Measurements from ENCODE around the gene C5orf24.
"Not testable (repeated sequence)": the region's sequence is repeated elsewhere in the genome, so short reads cannot be mapped to it uniquely, and the experiment has no call there.

Gene C5orf24

DNA sequence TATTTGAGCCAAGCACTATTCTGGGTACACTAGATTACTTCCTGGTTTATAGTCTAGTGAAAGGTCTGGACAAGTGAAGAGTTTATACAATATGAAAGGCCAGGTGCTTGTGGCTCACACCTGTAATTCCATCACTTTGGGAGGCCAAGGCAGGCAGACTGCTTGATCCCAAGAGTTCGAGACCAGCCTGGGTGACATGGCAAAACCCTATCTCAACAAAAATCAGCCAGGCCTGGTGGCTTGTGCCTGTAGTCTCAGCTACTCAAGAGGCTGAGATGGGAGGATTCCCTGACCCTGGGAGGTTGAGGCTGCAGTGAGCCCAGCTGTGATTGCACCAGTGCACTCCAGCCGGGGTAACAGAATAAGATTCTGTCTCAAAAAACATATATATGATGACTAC lies 18.9 kb downstream of the C5orf24 start:
- DNase-seq, result no peak

- peak; percentile 22 for DNase-seq
These were observed 27.7 kb downstream of the C5orf24 start for GRCh38 chr5:134873494-134873893.

DNA sequence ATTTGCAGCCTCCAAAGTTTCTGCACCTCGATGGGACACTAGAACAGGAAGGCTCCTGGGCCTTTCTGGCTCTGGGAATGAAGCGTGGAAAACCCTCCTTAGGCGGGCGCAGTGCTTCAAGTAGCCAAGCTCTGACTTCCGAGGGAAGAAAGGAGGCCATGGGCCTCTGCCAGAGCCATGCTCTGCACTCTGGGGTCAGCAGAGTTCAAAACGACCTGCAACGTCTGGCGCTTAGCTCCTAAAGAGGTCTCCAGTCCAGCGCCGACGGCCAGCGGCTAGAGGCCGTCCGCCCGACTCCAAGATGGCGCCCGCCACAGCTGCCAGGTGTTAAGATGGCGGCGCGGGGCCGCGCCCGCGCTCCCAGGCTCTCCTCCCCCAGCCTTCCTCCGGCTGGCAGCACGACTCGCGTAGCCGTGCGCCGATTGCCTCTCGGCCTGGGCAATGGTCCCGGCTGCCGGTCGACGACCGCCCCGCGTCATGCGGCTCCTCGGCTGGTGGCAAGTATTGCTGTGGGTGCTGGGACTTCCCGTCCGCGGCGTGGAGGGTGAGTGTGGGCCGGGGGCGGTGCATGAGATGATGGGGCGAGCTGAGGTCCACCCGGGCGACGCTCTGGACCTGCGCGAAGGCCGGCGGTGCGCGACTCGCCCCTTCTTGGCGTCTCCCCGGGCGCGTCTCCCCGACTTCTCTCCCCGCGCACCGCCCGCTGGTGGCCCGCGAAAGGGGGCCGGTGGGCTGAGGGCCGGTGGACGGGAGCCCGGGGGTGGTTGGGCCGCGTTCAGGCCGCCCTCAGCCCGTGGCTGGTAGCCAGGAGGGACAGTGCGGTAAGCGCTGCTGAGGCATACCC lies 28.4 kb downstream of the C5orf24 start, which contains the start of gene TXNDC15:
Gene TXNDC15, plus strand, starts transcription at position 385 of the 844 bp plus-strand sequence. Its CDS starts 57 bp downstream, at position 442.
- peak; percentile 81 for DNase-seq

DNA sequence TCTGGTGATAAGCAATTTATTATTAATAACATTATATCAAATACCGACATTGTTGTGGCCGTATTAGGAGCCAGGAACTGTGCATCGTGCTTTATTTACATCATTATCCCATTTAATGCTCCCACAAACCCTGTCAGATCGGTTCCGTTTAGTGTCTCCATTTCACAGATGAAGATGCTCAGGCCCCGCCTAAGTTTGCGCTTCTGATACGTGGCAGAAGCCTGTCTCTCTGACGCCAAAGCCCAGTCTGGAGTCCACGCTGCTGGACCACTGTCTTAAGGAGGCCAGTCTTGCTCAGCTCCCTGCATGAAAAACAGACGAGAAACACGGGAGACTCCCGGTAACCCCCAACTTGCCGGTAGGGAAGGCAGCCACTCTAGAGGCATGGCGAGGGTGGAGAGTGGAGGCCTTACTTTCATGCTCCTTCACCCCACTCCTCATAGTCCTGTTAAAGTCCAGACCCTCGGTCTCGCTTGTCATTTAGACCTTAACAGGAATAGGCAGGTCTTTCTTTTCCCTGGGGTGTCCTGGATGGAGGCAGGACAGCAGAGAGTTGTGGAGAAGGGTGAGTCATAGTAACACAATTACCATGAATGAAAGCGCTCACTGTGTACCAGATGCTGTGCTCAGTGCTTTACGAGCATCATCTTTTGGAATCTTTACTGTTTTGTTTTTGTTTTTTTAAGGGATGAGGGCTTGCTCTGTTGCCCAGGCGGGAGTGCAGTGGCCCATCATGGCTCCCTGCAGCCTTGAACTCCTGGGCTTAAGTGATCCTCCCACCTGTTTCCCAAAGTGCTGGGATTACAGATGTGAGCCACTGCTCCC lies 29.3 kb downstream of the C5orf24 start:
- DNase-seq, result peak; percentile 44

- no peak for DNase-seq
These were observed 31.4 kb downstream of the C5orf24 start for GRCh38 chr5:134877159-134877558.

- no peak for DNase-seq
These were observed 32.6 kb downstream of the C5orf24 start for GRCh38 chr5:134878403-134878802.

DNA sequence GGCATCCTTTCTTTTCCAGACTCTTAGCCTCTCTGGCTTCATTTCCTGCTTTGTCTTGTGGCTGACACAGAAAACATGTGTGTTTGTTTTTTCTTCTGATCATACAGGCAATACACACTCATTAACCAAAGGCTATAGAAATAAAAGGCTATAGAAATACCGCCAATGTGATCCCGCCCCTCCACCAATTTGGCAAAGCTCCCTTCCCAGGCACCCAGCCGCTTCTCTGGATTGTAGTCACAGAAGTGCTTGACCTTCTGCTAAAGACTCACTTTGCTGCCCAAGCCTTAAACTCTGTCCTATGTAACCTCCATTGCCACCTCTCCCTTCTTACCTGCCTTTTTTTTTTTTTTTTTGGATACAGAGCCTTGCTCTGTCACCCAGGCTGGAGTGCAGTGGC lies 33.7 kb downstream of the C5orf24 start:
- DNase-seq, result no peak

GRCh38 chr5:134880937-134881336 lies 35.2 kb downstream of the C5orf24 start:
- not testable (repeated sequence) for DNase-seq

DNA sequence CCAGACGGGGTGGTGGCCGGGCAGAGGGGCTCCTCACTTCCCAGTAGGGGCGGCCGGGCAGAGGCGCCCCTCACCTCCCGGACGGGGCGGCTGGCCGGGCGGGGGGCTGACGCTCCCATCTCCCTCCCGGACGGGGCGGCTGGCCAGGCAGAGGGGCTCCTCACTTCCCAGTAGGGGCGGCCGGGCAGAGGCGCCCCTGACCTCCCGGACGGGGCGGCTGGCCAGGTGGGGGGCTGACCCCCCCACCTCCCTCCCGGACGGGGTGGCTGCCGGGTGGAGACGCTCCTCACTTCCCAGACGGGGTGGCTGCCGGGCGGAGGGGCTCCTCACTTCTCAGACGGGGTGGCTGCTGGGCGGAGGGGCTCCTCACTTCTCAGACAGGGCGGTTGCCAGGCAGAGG lies 35.9 kb downstream of the C5orf24 start:
- not testable (repeated sequence) for DNase-seq

- DNase-seq, result no peak
These were observed 41.9 kb downstream of the C5orf24 start for GRCh38 chr5:134887593-134888159.

- DNase-seq, result no peak
These were observed 43.6 kb downstream of the C5orf24 start for GRCh38 chr5:134889335-134889734.

GRCh38 chr5:134891473-134891872 lies 45.7 kb downstream of the C5orf24 start:
- no peak for DNase-seq

GRCh38 chr5:134892282-134892681 lies 46.5 kb downstream of the C5orf24 start:
- DNase-seq, result no peak

DNA sequence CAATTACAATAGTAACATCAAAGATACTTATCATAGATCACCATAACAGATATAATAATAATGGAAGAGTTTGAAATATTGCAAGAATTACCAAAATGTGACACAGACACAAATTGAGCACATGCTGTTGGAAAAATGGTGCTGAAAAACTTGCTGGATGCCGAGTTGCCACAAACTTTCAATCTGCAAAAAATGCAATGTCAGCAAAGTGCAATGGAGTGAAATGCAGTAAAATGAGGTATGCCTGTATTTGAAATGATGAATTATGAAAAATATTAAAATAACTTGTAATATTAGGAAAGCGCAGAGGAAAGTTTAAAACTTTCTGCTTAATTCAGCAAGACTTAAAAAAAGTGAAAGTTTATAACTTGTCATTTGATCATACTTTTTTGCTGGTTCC lies 47.2 kb downstream of the C5orf24 start:
- no peak for DNase-seq

- DNase-seq, result no peak
These were observed 48.2 kb downstream of the C5orf24 start for GRCh38 chr5:134893748-134894505.

DNA sequence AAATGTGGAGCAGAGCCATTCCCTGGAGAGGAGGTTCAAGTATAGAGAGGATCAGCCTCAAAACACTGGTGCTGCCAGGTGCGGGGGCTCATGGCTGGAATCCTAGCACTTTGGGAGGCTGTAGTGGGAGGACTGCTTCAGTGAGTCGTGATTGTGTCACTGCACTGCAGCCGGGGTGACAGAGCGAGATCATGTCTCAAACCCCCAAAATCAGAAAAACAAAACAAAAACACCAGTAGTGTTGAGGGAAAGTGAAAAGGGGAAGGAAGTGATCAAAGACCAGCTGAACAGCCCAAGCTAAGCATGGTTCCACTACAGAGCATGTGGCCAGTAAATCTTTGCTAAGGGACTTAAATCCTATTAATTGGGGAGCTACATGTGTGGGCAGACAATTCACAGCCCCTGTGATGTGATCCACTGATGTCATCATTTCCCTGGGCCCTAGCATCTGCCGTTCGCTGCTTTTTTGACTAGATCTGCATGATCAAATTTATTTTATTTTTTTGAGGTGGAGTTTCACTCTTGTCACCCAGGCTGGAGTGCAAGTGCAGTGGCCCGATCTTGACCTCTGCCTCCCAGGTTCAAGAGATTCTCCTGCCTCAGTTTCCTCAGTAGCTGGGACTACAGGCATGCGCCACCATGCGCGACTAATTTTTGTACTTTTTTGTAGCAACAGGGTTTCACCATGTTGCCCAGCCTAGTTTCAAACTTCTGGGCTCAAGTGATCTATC lies 56.5 kb downstream of the C5orf24 start:
- no peak for DNase-seq

GRCh38 chr5:134904610-134905245 lies 59.0 kb downstream of the C5orf24 start, which contains the start of gene PCBD2:
PCBD2 (plus strand) TSS chr5:134905131; CDS start chr5:134905140, 9 bp downstream.
- peak; percentile 91 for DNase-seq

- peak; percentile 63 for DNase-seq
These were observed 59.7 kb downstream of the C5orf24 start for GRCh38 chr5:134905246-134905996.

DNA sequence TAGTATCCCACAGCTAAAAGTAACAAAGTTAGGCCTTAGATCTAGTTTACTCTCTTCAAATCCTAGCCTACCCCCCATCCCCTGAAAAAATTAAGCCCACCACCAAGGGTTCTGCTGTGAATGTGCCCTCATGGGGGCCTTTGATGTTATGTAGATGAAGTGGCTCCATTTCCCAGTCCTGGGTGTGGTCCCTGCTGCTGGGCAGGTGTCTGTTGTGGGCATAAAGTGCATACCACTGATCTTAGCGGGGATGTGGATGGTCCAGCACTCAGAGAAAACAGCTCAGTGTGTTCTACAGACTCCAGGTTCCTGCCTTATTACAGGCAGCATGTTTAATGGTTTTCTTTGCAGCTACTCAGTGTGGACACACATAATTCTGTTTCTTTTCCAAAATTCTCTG lies 61.0 kb downstream of the C5orf24 start:
- no peak for DNase-seq
